GM23248 (cell line): ENCODE measurements around the gene CSRP3.

ENCODE experiments used
- EZH2 ChIP-seq: fragments of 200-600 bp; sonication (generic); IDR thresholded peaks from 2 replicates; pipeline ENCODE4 v1.6.1; 2018; ENCODE audit warnings: antibody characterized with exemption, mild to moderate bottlenecking; ENCODE audit not compliant: insufficient read depth, poor library complexity, severe bottlenecking
- EZH2phosphoT487 ChIP-seq: fragments of 200-600 bp; sonication (generic); IDR thresholded peaks from 2 replicates; pipeline ENCODE4 v1.6.1; 2018; ENCODE audit warnings: antibody characterized with exemption, moderate library complexity, mild to moderate bottlenecking, low read depth; ENCODE audit not compliant: insufficient read depth

DNA sequence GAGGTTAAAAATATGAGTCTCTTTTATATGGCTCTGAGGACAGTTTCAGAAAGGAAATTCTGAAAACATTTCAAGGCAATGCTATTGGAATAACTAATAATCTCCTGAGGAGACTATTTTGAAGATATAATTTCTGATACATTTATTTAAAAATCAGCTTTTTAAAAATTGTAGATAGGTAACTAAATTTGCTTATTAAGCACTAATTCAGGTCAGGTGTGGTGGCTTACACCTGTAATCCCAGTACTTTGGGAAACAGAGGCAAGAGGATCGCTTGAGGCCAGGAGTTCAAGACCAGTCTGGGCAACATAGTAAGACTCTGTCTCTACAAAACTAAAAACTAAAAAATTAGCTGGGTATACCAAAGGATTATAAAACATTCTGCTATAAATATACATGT is 67.8 kb downstream of the CSRP3 start:
- TF ChIP-seq EZH2 = no peak
- no peak for TF ChIP-seq EZH2phosphoT487
